Activated CD4-positive, alpha-beta T cell treated with anti-CD3 and anti-CD28 coated beads, Interleukin-10, Interleukin-2, amounts not matched to agents 100 ng/mL and 50 ng/mL, durations not matched to agents 16 hours and 8 hours (primary cell): ENCODE results near the gene SF3B6.
"Not testable (repeated sequence)": the region's sequence is repeated elsewhere in the genome, so short reads cannot be mapped to it uniquely, and the experiment has no call there.

ENCODE experiments used
- DNase-seq: peaks from one replicate; pipeline ENCODE4 v3.0.0-alpha.2; 2020

The SF3B6 gene, protein sequence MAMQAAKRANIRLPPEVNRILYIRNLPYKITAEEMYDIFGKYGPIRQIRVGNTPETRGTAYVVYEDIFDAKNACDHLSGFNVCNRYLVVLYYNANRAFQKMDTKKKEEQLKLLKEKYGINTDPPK

DNA sequence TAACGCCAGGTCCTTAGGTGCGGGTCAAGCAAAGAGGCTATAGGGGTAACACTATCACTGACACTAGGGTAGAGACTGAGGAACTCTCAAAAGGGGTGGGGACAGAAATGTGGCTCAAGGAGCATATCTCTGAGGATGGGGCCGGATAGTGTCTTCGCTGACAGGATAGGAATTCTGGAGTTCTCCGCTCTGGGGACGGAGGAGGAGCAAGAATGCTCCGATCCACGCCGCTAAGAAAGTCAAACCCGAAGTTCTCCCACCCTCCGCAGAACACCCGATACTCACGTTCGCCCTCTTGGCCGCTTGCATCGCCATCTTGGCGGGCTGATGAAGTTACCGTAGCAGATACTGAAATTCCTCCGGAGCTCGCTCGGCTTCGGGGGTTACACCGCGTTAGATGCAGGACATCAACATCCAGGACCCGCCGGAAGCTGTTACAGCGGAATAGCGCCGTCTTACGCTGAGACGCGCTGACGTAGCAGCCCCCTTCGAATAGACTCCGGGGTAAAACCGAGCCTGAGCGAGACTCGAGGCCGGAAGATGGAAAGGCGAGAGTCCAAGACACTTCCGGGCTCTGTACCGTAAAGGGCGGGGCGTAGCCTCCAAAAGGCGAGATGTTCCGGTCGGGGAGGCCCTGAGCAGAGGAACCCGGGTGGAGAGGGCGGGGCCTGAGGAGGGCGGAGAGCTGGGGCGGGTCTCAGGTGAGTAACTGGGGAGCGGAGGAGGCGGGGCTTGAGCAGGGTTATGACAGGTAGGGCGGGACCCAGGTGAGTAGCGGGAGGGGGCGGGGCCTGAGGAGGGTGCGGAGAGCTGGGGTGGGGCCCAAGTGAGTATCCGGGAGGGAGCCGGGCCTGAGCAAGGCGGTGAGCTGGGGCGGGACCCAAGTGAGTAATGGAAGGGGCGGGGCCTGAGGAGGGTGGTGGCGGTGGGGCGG, at the start of gene SF3B6:
Gene SF3B6 (minus strand): TSS at position 412 of the 934 bp plus-strand sequence. CDS start 97 bp downstream, at position 315.
- peak; percentile 100 for DNase-seq

DNA sequence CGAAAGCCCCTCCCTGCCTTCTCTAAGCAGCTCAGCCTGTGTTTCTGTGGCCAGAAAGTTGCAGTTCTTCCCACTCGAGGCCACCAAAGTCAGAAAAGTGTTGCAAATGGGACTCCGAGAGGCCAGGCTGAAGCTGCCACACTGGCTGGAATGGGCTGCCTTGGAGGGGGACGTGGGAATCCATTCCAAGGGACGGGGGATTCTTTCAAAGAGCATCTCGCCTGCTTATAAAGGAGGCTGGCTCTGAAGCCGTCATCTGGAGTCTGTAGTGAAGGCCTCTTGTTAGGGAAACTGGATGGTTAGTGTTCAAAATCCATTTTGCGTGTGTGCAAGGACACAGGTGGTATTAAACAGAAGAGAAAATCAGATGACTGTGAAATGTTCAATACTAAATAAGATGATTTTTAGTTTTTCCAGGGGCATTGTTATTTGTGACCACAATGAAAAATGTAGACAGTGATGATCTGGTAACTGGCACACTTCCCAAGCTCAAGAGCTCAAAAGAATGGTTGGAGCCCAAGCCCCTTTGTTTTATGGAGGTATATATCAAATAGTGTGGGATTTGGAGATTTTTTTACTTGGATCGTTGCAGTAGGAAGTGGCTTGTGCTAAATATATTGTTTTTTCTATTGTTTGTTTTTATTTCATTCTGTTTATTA, 47.9 kb upstream of the SF3B6 start:
- DNase-seq, result no peak

DNA sequence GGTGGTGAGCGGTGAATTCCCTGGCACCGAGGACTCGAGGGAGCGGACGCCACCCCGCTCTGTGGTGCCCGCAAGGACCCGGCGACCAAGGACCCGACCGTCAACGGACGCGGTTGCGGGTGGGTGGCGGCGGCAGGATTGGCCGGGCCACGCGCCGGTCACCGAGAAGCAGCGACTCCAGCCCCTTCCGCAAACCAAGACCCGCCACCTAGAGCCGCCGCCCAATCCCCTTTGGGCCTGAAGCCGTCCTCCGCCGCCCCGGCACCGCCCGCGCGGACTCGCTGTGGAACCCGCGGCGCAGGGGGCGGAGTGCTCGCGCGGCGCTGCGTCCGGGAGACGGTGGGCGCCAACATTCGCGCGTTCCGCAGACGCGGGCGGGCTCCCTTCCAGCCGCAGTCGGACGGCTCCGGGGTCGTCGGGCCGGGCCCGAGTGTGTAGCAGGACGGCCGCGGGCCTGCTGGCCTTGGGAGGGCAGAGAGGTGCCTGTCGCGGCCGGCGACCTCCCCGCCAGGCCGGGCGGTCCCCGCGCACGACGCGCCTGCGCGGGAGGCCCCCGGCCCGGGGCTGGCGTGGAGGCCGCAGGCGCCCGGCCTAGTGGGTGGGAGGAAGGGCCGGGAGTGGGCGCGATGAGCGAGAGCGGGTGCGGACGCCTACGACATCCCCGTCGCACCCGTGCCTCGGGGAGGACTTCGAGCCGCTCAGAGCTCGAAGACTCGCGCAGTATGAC, 47.2 kb upstream of the SF3B6 start, which contains the start of the genes FAM228B and PFN4:
Gene FAM228B (plus strand): TSS at position 275 of the 727 bp plus-strand sequence. CDS start 893 bp downstream, outside the sequence.
Gene PFN4 (minus strand): TSS at position 140 of the 727 bp plus-strand sequence. CDS start 799 bp downstream, outside the sequence.
- peak; percentile 87 for DNase-seq

DNA sequence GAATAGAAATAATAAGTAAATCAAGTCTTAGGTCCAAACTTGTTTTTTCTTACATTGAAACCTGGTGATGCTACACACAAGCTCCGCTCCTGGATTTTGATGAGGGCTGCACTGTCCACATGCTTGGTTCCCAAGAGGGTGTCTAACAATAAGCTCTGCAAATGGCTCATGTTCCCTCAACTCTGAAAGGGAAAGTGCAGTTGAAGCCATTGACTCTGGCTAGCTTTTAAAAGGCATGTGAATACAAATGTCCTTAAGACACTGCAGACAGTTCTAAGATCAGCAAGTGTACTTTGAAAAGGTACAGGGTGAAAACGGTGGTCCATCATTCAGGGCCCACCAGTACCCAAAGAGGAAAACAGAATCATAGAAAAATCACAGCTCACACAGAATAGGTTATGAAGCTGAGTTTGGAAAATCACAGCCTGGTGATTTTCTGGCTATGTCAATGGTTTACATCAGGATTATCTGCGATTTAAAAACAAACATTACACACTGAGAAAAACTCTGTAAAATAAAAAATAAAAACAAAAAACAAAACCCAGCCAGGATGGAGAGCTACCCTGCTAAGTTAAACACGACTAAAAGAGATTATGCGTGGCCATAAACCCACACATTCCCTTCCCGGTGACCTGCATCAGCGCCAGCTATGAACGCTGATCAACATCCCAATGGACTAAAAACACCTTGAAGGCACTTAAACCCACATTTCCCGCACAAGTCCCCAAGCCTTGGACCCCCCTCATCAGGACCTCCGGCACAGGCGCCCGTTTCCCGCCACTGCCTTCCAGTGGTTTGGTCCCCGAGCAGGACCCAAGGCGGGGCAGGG, 46.5 kb upstream of the SF3B6 start:
- DNase-seq, result no peak

DNA sequence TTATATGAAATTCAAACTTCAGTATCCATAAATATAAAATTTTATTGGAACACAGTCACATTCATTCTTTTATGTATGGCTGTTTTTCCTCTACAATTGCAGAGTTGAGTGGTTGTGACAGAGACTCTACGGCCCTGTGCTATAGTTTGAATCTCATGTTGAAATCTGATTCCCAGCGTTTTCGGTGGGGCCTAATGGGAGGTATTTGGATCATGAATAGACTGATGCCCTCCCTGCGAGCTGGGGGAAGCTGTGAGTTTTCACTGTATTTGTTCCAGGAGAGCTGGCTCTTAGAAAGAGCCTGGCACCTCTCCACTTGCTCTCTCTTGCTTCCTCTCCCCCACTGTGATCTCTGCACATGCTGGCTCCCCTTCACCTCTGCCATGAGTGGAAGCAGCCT, 45.3 kb upstream of the SF3B6 start:
- no peak for DNase-seq

DNA sequence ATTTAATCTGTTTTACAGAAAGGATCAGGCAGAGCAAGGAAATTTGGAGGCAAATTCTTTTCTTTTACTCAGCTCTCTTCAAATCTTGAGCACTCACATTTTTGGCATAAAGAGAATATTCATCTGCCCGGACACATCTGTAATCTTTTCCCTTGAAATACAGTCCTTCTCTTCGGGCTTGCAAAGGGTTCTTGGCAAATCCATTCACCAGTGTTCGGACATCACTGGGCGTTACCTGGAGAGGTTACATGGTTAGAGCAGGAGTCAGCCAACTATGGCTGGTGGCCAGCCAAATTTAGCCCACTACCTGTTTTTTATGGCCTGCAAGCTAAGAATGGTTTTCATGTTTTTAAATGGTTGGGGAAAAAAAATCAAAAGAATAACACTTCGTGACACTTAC, 44.9 kb upstream of the SF3B6 start:
- no peak for DNase-seq

DNA sequence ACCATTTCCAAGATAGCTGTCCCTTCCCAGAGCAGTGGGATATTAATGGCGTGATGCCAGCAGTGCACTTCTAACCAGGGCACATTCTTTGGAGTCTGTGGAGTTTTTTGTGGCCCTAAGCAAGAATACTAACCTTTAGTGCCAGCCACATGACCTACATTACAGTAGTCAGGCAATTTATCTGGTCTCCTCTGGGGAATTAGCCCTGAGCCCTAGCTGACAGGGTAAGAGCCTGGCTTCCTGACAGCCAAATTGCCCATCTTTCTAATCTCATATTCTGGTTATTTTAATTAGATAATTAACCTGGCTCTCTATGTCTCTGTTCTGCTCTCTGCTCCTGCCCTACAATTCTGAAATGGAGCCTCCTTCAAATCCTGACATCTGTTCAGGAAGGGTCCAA, 41.8 kb upstream of the SF3B6 start:
- DNase-seq, result no peak

DNA sequence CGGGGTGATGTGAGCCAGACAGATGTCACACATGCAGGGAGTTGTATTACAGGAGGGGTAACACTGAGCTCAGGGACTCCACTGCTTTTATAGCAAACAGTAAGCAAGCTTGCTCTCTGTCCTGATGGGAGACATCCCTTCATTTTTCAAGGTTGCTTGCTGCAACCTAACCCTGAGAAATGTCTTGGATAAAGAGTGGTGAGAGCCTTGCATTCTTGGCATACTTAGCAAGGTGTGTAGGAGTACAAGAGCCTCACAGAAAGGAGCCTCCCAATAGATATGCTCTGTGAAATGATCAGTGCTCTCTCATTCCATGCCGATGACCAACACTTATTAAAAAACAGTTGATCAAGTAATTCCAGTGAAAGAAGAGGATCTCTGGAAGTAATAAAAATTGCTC, 38.9 kb upstream of the SF3B6 start:
- no peak for DNase-seq

DNA sequence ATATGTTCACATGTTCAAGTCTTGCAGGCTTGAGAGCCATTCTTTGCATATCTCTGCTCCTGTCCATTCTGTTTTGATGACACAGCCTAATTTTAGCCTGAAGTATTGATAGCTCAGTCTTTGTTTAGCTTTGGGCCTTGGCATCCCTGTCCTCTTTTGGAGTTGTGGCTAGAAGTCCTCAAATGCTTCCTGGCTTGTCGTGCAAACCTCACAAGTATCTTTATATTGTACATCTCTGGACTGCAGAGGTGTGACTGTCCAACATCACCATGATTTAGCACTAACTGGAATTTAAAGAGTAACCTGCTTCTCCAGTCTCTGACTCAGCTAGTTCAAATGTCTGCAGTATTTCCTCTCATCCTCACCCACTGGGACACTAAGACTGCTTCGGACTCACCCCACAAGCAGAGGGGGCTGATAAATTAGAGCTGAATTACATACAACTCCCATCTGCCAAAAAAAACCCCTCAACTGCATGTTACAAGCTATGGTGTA, 35.3 kb upstream of the SF3B6 start:
- DNase-seq, result no peak

DNA sequence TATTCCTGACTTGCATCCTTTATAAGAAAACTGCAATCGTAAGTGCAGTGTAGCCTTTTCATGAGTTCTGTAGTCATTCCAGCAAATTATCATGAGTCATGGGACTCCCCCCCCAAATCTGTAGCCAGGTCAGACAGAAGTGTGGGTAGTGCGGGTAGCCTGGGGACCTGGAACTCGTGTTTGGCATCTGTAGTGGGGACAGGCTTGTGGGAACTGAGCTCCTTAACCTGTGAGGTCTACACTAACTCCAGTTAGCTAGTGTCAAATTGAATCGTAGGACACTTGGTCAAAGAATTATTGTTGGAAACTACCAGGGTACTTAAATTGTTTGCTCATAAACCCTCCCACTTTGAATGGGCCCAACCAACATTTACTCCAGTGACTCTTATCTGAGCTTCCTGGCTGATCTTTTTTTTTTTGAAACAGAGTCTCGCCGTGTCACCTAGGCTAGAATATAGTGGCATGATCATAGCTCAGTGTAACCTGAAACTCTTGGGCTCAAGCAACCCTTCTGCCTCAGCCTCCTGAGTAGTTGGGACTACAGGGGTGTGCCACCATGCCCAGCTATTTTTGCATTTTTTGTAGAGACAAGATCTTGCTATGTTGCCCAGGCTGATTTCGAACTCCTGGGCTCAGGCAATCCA, 34.7 kb upstream of the SF3B6 start:
- DNase-seq, result no peak

DNA sequence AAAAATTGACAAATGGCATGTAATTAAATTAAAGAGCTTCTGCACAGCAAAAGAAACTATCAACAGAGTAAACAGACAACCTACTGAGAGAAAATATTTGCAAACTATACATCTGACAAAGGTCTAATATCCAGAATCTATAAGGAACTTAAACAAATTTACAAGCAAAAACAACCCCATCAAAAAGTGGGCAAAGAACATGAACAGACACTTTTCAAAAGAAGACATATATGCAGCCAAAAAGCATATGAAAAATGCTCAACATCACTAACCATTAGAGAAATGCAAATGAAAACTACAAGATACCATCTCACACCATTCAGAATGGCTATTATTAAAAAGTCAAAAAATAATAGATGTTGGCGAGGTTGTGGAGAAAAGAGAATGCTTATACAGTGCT, 33.3 kb upstream of the SF3B6 start:
- not testable (repeated sequence) for DNase-seq

DNA sequence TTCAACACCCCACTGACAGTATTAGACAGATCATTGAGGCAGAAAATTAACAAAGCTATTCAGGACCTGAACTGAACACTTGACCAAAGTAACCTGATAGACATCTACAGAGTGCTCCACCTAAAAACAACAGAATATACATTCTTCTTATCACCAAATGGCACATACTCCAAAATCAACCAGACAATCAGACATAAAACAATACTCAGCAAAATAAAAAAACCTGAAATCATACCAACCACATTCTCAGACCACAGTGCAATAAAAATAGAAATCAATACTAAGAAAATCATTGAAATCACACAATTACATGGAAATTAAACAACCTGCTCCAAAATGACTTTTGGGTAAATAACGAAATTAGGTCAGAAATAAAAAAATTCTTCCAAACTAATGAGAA, 31.2 kb upstream of the SF3B6 start:
- DNase-seq, result no peak

DNA sequence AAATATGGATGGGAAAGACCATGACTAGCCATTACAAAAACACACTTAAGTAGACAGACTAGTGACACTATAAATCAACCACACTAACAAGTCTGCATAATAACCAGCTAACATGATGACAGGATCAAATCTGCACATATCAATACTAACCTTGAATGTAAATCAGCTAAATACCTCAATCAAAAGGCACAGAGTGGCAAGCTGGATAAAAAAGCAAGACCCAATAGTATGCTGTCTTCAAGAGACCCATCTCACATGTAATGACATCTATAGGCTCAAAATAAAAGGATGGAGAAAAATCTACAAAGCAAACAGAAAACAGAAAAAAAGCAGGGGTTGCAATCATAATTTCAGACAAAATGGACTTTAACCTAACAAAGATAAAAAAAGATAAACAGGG, 30.7 kb upstream of the SF3B6 start:
- no peak for DNase-seq

DNA sequence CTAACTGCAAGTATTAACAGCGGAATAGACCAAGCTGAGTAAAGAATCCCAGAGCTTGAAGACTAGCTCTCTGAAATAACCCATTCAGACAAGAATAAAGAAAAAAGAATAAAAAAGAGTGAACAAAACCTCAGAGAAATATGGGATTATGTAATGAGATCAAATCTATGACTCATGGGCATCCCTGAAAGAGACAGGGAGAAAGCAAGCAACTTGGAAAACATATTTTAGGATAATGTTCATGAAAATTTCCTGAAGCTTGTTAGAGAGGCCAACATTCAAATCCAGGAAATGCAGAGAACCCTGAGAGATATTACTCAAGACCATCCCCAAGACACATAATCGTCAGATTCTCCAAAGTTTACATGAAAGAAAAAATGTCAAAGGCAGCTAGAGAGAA, 29.7 kb upstream of the SF3B6 start:
- DNase-seq, result no peak

DNA sequence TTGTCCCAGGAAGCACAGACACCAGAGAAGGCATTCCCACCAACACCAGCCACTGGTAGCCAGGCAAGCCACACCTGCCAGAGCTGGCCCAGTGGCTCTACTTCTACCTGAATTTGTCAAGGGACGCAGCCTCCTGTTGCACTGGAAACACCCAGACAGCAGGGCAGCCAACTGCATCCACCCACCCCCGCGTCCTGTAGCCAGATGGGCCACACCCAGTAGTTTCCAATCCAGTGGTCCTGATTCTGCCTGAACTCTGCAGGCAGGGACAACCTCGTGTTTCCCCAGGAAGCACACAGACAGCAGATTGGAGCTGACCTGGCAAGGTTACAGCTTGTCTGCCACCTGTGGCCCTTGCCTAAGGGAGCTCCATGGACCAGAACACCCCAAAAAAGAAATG, 28.8 kb upstream of the SF3B6 start:
- no peak for DNase-seq

DNA sequence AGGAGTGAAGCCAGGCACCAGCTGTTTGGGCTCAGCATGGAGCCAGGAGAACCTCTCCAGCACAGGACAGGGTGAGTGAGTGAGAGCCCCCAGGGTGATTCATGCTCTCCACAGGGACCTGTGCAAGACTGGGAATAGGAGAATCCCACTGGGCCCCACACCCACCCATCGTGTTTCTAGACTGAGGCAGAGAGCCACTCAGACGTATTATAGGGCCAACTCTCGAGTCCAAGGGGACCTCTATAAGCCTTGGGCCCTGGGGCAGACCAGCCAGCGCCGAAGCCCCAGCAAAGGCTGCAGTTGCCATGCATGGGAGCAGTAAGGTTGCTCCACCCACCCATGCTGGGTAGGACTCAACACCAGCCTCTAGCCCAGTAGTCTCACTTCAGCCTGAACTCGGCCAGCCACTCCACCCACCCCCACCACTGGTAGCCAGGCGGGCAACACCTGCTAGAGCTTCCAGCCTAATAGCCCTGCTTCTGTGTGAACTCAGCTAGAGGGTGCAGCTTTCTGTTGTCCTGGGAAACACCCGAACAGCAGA, 28.1 kb upstream of the SF3B6 start:
- DNase-seq, result no peak

DNA sequence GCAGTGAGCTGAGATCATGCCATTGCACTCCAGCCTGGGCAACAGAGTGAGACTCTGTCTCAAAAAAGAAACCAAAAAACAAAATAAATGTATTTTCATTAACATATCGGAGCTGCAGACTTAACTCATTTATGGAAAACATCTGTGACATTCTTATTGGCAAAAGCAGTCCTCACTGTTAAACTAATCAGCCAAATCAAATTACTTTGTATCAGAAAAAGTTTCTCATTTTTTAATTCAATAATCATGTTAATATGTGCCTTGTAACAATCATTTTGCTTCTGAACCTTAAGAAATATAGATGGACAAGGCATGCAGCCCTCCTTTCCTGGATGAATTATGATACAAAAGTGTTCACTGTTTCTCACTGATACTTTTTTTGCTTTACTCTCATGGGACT, 26.6 kb upstream of the SF3B6 start:
- no peak for DNase-seq

DNA sequence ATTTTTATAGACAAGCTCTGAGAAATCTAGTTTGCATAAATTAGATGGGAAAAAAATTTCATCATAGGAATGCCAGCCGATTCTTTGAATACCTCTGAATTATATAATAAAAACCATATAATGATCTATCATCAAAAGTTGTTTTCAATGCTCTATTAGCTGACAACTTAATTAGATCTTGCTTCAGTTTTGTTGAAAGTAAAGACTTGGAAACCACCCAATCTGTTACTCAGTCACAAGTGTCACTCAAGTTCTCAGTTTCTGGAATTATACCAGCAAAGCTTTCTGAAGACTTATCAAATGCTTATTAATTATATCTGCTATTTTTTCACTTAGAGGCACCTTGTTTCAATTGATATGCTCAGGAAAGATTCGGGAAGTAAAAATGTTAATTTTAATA, 25.9 kb upstream of the SF3B6 start:
- no peak for DNase-seq

DNA sequence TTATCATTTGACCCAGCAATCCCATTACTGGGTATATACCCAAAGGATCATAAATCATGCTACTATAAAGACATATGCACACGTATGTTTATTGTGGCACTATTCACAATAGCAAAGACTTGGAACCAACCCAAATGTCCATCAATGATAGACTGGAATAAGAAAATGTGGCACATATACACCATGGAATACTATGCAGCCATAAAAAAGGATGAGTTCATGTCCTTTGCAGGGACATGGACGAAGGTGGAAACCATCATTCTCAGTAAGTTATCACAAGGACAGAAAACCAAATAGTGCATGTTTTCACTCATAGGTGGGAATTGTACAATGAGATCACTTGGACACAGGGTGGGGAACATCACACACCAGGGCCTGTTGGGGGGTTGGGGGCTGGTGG, 24.6 kb upstream of the SF3B6 start:
- DNase-seq, result not testable (repeated sequence)

DNA sequence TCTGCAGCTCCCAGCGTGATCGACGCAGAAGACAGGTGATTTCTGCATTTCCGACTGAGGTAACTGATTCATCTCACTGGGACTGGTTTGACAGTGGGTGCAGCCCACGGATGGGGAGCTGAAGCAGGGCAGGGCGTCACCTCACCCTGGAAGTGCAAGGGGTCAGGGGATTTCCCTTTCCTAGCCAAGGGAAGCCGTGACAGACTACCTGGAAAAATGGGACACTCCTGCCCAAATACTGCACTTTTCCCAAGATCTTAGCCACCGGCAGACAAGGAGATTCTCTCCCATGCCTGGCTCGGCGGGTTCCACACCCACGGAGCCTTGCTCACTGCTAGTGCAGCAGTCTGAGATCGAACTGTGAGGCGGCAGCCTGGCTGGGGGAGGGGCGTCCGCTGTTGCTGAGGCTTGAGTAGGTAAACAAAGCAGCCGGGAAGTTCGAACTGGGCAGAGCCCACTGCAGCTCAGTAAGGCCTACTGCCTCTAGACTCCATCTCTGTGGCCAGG, 19.1 kb upstream of the SF3B6 start:
- DNase-seq, result not testable (repeated sequence)

DNA sequence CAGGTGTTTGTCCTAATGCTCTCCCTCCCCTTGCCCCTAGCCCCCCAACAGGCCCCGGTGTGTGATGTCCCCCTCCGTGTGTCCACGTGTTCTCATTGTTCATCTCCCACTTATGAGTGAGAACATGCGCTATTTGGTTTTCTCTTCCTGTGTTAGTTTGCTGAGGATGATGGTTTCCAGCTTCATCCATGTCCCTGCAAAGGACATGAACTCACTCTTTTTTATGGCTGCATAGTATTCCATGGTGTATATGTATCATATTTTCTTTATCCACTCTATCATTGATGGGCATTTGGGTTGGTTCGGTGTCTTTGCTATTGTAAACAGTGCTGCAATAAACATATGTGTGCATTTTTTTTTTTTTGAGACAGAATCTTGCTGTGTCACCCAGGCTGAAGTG, 17.1 kb upstream of the SF3B6 start:
- not testable (repeated sequence) for DNase-seq
